ENCODE data around the gene C12orf57. TPM values are rescaled to one million over a fixed set of nuclear protein-coding genes. Genes with fewer than 3 reads are reported as not detected.

Gene C12orf57
- total and polyA plus RNA-seq, 2 of the 13 experiments (the other 11 are each of a cell fraction or from before 2014, with no cell fraction given) = 84.0 to 287 TPM

DNA sequence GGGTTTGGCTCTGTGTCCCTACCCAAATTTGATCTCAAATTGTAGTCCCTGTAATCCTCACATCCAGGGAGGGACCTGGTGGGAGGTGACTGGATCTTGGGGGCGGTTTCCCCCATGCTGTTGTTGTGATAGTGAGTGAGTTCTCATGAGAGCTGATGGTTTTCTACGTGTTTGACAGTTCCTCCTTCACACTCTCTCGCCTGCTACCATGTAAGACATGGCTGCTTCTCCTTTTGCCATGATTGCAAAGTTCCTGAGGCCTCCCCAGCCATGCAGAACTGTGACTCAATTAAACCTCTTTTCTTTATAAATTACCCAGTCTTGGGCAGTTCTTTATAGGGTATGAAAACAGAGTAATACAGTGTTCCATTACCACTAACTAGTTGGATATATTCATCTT lies 49.5 kb upstream of the C12orf57 start:
- ChIA-PET POLR2A (interaction anchor here (0.8 kb wide), 1 partner anchor 21 kb away, joined by 3 read pairs; the partner anchor contains the start of gene SPSB2), CTCF (ENCODE audit: low intra/inter-chr PET ratio, low total read pairs) (no interaction called here)
- H3K36me3 ChIP-seq (replicated peaks in 1 of 2; ENCODE audit: control insufficient read depth in 1 of 2, insufficient read depth in 2 of 2, low read length in 2 of 2) = no peaks in the 10 kb centered on the region
- 95% methylated on average over 3 of the region's 3 CpGs for WGBS (ENCODE audit: low lambda C conversion rate)
- no peak overlapping the region for H3K9ac ChIP-seq (ENCODE audit: insufficient read depth, low read depth, low read length)
- H4K20me1 ChIP-seq (ENCODE audit: insufficient read depth, low read length) = no peaks in the 10 kb centered on the region
- in situ Hi-C loops (cut with HindIII; ENCODE audit: extremely low pct_ligation_motif_present, low pct_unique_long_range_greater_than_20kb) (no loop called here), intact Hi-C loops (cut with micrococcal nuclease; ENCODE audit: unreplicated experiment) (no loop called here)
- DNase-seq (ENCODE audit: low spot score) (no peak), FAIRE-seq (no peak), ATAC-seq (no peak)
- no peak overlapping the region for H3K27ac ChIP-seq (ENCODE audit: extremely low read length, insufficient read depth, low read length)
- H3K4me2 ChIP-seq (ENCODE audit: low read depth, low read length) = no peak overlapping the region
- TF ChIP-seq ZNF232 (CRISPR knock-in tag; IDR thresholded peaks at IDR 0.05; ENCODE audit: borderline replicate concordance) (no peak), ZNF749 (CRISPR knock-in tag; IDR thresholded peaks at IDR 0.05; ENCODE audit: borderline replicate concordance) (no peak), ZMYM2 (CRISPR knock-in tag; IDR thresholded peaks at IDR 0.05) (no peak), TARDBP (CRISPR knock-in tag; IDR thresholded peaks at IDR 0.05) (no peak), ZNF737 (CRISPR knock-in tag; IDR thresholded peaks at IDR 0.05; ENCODE audit: borderline replicate concordance) (no peak), MEIS1 (CRISPR knock-in tag; IDR thresholded peaks at IDR 0.05; ENCODE audit: borderline replicate concordance) (no peak), CENPT (CRISPR knock-in tag; IDR thresholded peaks at IDR 0.05; ENCODE audit: low read depth) (no peak), DPF2 (CRISPR knock-in tag; IDR thresholded peaks at IDR 0.05; ENCODE audit: borderline replicate concordance, low read depth) (no peak), KAT8 (CRISPR knock-in tag; IDR thresholded peaks at IDR 0.05) (no peak), ZNF713 (CRISPR knock-in tag; IDR thresholded peaks at IDR 0.05) (no peak)
- TF ChIP-seq, protein P1, sequence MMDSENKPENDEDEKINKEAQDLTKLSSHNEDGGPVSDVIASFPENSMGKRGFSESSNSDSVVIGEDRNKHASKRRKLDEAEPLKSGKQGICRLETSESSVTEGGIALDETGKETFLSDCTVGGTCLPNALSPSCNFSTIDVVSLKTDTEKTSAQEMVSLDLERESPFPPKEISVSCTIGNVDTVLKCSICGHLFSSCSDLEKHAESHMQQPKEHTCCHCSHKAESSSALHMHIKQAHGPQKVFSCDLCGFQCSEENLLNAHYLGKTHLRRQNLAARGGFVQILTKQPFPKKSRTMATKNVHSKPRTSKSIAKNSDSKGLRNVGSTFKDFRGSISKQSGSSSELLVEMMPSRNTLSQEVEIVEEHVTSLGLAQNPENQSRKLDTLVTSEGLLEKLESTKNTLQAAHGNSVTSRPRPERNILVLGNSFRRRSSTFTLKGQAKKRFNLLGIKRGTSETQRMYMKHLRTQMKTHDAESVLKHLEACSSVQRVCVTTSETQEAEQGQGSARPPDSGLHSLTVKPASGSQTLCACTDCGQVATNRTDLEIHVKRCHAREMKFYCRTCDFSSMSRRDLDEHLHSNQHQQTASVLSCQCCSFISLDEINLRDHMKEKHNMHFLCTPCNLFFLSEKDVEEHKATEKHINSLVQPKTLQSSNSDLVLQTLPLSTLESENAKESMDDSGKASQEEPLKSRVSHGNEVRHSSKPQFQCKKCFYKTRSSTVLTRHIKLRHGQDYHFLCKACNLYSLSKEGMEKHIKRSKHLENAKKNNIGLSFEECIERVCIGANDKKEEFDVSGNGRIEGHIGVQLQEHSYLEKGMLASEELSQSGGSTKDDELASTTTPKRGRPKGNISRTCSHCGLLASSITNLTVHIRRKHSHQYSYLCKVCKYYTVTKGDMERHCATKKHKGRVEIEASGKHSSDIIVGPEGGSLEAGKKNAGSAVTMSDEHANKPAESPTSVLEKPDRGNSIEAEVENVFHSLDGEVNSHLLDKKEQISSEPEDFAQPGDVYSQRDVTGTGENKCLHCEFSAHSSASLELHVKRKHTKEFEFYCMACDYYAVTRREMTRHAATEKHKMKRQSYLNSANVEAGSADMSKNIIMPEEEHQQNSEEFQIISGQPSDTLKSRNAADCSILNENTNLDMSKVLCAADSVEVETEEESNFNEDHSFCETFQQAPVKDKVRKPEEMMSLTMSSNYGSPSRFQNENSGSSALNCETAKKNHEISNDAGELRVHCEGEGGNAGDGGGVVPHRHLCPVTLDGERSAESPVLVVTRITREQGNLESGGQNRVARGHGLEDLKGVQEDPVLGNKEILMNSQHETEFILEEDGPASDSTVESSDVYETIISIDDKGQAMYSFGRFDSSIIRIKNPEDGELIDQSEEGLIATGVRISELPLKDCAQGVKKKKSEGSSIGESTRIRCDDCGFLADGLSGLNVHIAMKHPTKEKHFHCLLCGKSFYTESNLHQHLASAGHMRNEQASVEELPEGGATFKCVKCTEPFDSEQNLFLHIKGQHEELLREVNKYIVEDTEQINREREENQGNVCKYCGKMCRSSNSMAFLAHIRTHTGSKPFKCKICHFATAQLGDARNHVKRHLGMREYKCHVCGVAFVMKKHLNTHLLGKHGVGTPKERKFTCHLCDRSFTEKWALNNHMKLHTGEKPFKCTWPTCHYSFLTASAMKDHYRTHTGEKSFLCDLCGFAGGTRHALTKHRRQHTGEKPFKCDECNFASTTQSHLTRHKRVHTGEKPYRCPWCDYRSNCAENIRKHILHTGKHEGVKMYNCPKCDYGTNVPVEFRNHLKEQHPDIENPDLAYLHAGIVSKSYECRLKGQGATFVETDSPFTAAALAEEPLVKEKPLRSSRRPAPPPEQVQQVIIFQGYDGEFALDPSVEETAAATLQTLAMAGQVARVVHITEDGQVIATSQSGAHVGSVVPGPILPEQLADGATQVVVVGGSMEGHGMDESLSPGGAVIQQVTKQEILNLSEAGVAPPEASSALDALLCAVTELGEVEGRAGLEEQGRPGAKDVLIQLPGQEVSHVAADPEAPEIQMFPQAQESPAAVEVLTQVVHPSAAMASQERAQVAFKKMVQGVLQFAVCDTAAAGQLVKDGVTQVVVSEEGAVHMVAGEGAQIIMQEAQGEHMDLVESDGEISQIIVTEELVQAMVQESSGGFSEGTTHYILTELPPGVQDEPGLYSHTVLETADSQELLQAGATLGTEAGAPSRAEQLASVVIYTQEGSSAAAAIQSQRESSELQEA (CRISPR knock-in tag; IDR thresholded peaks at IDR 0.05; ENCODE audit: not compliant biosample characterization) = no peak
- TF ChIP-seq, protein P2, sequence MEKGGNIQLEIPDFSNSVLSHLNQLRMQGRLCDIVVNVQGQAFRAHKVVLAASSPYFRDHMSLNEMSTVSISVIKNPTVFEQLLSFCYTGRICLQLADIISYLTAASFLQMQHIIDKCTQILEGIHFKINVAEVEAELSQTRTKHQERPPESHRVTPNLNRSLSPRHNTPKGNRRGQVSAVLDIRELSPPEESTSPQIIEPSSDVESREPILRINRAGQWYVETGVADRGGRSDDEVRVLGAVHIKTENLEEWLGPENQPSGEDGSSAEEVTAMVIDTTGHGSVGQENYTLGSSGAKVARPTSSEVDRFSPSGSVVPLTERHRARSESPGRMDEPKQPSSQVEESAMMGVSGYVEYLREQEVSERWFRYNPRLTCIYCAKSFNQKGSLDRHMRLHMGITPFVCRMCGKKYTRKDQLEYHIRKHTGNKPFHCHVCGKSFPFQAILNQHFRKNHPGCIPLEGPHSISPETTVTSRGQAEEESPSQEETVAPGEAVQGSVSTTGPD (CRISPR knock-in tag; IDR thresholded peaks at IDR 0.05) = no peak
- H3K4me3 ChIP-seq (replicated peaks in 1 of 3; ENCODE audit: insufficient read depth in 1 of 3, low read depth in 2 of 3, low read length in 3 of 3) = no peak overlapping the region
- no peaks in the 10 kb centered on the region for H3K9me3 ChIP-seq (ENCODE audit: low read length)
- peaks cover 28% of the 10 kb centered on the region for H3K4me1 ChIP-seq (ENCODE audit: insufficient read depth, low read length)
- BruUV-seq (replicated peaks) = no TSS peak
- H3K79me2 ChIP-seq (ENCODE audit: insufficient read depth, low read length) = no peaks in the 10 kb centered on the region
- no peak overlapping the region for H2AFZ ChIP-seq (ENCODE audit: low read length)
- no peaks in the 10 kb centered on the region; a peak in 1 of 5 replicates for H3K27me3 ChIP-seq (ENCODE audit: control insufficient read depth in 1 of 2, insufficient read depth in 2 of 2, low read length in 2 of 2)
